Endothelial cell of umbilical vein (primary cell): ENCODE measurements around the gene FBXO3. TPM values are rescaled to one million over a fixed set of nuclear protein-coding genes. Genes with fewer than 3 reads are reported as not detected.
A peak's percentile ranks its signal among the peaks of the same experiment; 100 is the strongest.

Experiments
- BruUV-seq: library from RNA; stranded (reverse); fragments of 400-500 nt; replicated peaks from 2 replicates; lab custom pipeline; 2021; lab: Mats Ljungman, UMichigan
- CTCF ChIA-PET: fragments of 300-600, 350-600 bp; sonication (Branson Sonifier 250); formaldehyde crosslinking; loops from one replicate; lab custom pipeline; 2021; ENCODE audit warnings: antibody characterized with exemption, inconsistent platforms; lab: Charles Lee
- POLR2A ChIA-PET: fragments of 300-600, 350-600 bp; sonication (Branson Sonifier 250); formaldehyde crosslinking; loops from one replicate; lab custom pipeline; 2021; ENCODE audit warnings: antibody characterized with exemption, inconsistent platforms; lab: Charles Lee
- DNase-seq: peaks from one replicate; pipeline ENCODE4 v3.0.0-alpha.2; 2011; ENCODE audit warnings: low read depth, low spot score
- FAIRE-seq: peaks from 2 replicates; lab custom pipeline; 2011; peaks lifted over from hg19 to GRCh38; lab: Jason Lieb, UNC
- H2AFZ ChIP-seq: 2 replicates; pipeline ENCODE4 v1.6.0; 2012; ENCODE audit warnings: low read depth, low read length, control low read depth, inconsistent platforms
- H3K27ac ChIP-seq: 2 replicates; pipeline ENCODE4 v1.5.1; 2011; ENCODE audit warnings: low read depth, mild to moderate bottlenecking, control low read depth, low read length, moderate library complexity; ENCODE audit not compliant: insufficient read depth
- H3K27me3 ChIP-seq, 2 experiments: 2 replicates each; pipeline versions ENCODE4 v1.6.0 to v1.6.1; 2011; ENCODE audit warnings: low read length in 2 of 2, mixed read lengths in 1 of 2; ENCODE audit not compliant: control insufficient read depth in 2 of 2, insufficient read depth in 2 of 2
- H3K36me3 ChIP-seq, 2 experiments: 2 replicates in 1 of 2; 3 replicates in 1 of 2; pipeline ENCODE4 v1.5.1; 2011; ENCODE audit warnings: low read length in 2 of 2, mild to moderate bottlenecking in 1 of 2, moderate library complexity in 1 of 2; ENCODE audit not compliant: control insufficient read depth in 2 of 2, insufficient read depth in 2 of 2; ENCODE audit errors: extremely low read depth in 1 of 2
- H3K4me1 ChIP-seq: 3 replicates; pipeline ENCODE4 v1.5.1; 2011; ENCODE audit warnings: mild to moderate bottlenecking, low read length; ENCODE audit not compliant: control insufficient read depth, insufficient read depth; ENCODE audit errors: extremely low read depth
- H3K4me2 ChIP-seq: 2 replicates; pipeline ENCODE4 v1.6.1; 2011; ENCODE audit warnings: low read length, control low read depth, mixed read lengths; ENCODE audit not compliant: insufficient read depth
- H3K4me3 ChIP-seq, 3 experiments: fragments of 200-600 bp in 1 of 3; sonication (generic), shearing (Covaris generic) in 1 of 3; replicated peaks in 1 of 3; 2 replicates each; pipeline ENCODE4 v1.5.1; 2011 to 2016; ENCODE audit warnings: control low read depth in 3 of 3, low read length in 3 of 3, mild to moderate bottlenecking in 2 of 3, inconsistent platforms in 1 of 3, low read depth in 1 of 3, moderate library complexity in 1 of 3; ENCODE audit not compliant: insufficient read depth in 1 of 3
- H3K79me2 ChIP-seq: 2 replicates; pipeline ENCODE4 v1.6.0; 2012; ENCODE audit warnings: low read length, inconsistent platforms; ENCODE audit not compliant: control insufficient read depth, insufficient read depth
- H3K9ac ChIP-seq: replicated peaks from 2 replicates; pipeline ENCODE3; 2011; ENCODE audit warnings: low read length, control low read depth; ENCODE audit not compliant: insufficient read depth; ENCODE audit errors: extremely low read depth
- H3K9me1 ChIP-seq: replicated peaks from 3 replicates; pipeline ENCODE4 v1.6.0; 2011; ENCODE audit warnings: mild to moderate bottlenecking, low read length; ENCODE audit not compliant: control insufficient read depth, insufficient read depth; ENCODE audit errors: extremely low read depth
- H3K9me3 ChIP-seq: replicated peaks from 2 replicates; pipeline ENCODE4 v1.5.1; 2012; ENCODE audit warnings: low read length, inconsistent platforms; ENCODE audit not compliant: control insufficient read depth, insufficient read depth
- H4K20me1 ChIP-seq: replicated peaks from 2 replicates; pipeline ENCODE3; 2011; ENCODE audit warnings: mild to moderate bottlenecking, low read length; ENCODE audit not compliant: control insufficient read depth, insufficient read depth; ENCODE audit errors: extremely low read depth
- CTCF ChIP-seq, 2 donors: IDR thresholded peaks; 1 replicate in 1 of 2; 2 replicates in 1 of 2; pipeline ENCODE4 v1.5.1; 2011; ENCODE audit warnings: low read length in 2 of 2, mild to moderate bottlenecking in 2 of 2, moderate library complexity in 2 of 2, control low read depth in 1 of 2, inconsistent platforms in 1 of 2, low read depth in 1 of 2; ENCODE audit not compliant: insufficient read depth in 1 of 2; ENCODE audit errors: extremely low read depth in 1 of 2
- EZH2 ChIP-seq: IDR thresholded peaks from 2 replicates; pipeline ENCODE4 v1.6.1; 2012; ENCODE audit warnings: borderline replicate concordance, low read depth, mild to moderate bottlenecking, moderate library complexity, low read length, inconsistent platforms; ENCODE audit not compliant: severe bottlenecking
- FOS ChIP-seq: IDR thresholded peaks from 2 replicates; pipeline ENCODE4 v1.6.1; 2011; ENCODE audit warnings: mild to moderate bottlenecking, low read length, moderate library complexity, borderline replicate concordance; ENCODE audit not compliant: insufficient read depth
- GATA2 ChIP-seq: IDR thresholded peaks from 2 replicates; pipeline ENCODE4 v1.7.0; 2011; ENCODE audit warnings: low read depth, mild to moderate bottlenecking, moderate library complexity, mixed read lengths, low read length; ENCODE audit not compliant: insufficient read length, insufficient read depth
- JUN ChIP-seq: IDR thresholded peaks from 2 replicates; pipeline ENCODE4 v1.6.1; 2011; ENCODE audit warnings: borderline replicate concordance, low read depth; ENCODE audit not compliant: insufficient read length, insufficient read depth
- MAX ChIP-seq: IDR thresholded peaks from 2 replicates; pipeline ENCODE4 v1.6.1; 2011; ENCODE audit not compliant: insufficient read depth, insufficient read length
- MYC ChIP-seq: IDR thresholded peaks from one replicate; pipeline ENCODE4 v1.6.1; 2011; ENCODE audit warnings: mild to moderate bottlenecking, low read depth, low read length
- POLR2A ChIP-seq: IDR thresholded peaks from 2 replicates; pipeline ENCODE4 v1.6.1; 2012; ENCODE audit warnings: low read depth, mild to moderate bottlenecking, control low read depth, low read length
- POLR2AphosphoS5 ChIP-seq: IDR thresholded peaks from 2 replicates; pipeline ENCODE4 v1.6.1; 2012; ENCODE audit warnings: low read depth, mild to moderate bottlenecking, control low read depth, low read length, moderate library complexity; ENCODE audit not compliant: insufficient read depth
- dilution Hi-C: fragments of 300-500 bp; cut with MboI; formaldehyde crosslinking; loops from one replicate; pipeline ENCODE4 v1.15.0; 2019; ENCODE audit warnings: low sequenced_read_pairs; ENCODE audit not compliant: extremely low pct_ligation_motif_present
- intact Hi-C: fragments of 100-400 bp; cut with micrococcal nuclease; formaldehyde crosslinking; loops from one replicate; pipeline ENCODE4 v1.10.0; 2022
- polyA plus RNA-seq, 4 experiments: library from polyadenylated mRNA; depleted of rRNA in 3 of 4; stranded (reverse) in 3 of 4; unstranded in 1 of 4; fragments of >200 nt; gene quantifications; 2 replicates each; pipeline versions ENCODE4 v1.2.1 to v1.2.3, GENCODE V29; 2011 to 2012; ENCODE audit warnings: missing spikeins in 1 of 4
- total RNA-seq: library from RNA; stranded (reverse); gene quantifications from 2 replicates; pipeline ENCODE4 v1.2.3, GENCODE V29; 2021

FBXO3 gene
- total and polyA plus RNA-seq, 2 donors (not counting 3 experiments of a cell fraction or from before 2014, with no cell fraction given): 18.0 to 23.1 TPM

- POLR2A ChIA-PET: interaction anchor here (0.7 to 1.6 kb wide), 7 partner anchors 9 to 33 kb away, joined by 3 to 10 read pairs (median 4); partner anchors contain the start of genes C11orf91 and CD59
- no peaks in the 10 kb centered on the region for H3K9me3 ChIP-seq
- peak overlapping the region; percentile 78 for H3K9ac ChIP-seq
- peak overlapping the region; percentile 74 for H3K4me2 ChIP-seq
- dilution Hi-C loops: no loop called here
- H3K79me2 ChIP-seq: peaks cover 94% of the 10 kb centered on the region
- peaks cover 12 to 15% of the 10 kb centered on the region in 2 experiments for H3K36me3 ChIP-seq
- H3K9me1 ChIP-seq: no peaks in the 10 kb centered on the region
- no peaks in the 10 kb centered on the region for H4K20me1 ChIP-seq
- DNase-seq (peak; percentile 93), FAIRE-seq (peak; percentile 92)
- H3K4me1 ChIP-seq: peaks cover 63% of the 10 kb centered on the region
- intact Hi-C loops: no loop called here
- TF ChIP-seq POLR2A (peak; percentile 43), GATA2 (no peak), MAX (peak; percentile 60)
- peak overlapping the region; percentile 99 for H3K27ac ChIP-seq
- CTCF ChIA-PET: interaction anchor here (0.8 to 6.3 kb wide), 10 partner anchors 9 to 34 kb away, joined by 3 to 52 read pairs (median 4); no protein-coding TSS in a partner anchor
- H3K4me3 ChIP-seq: no peak overlapping the region
- no TSS peak for BruUV-seq
- H3K27me3 ChIP-seq: no peaks in the 10 kb centered on the region
- no peak overlapping the region for H2AFZ ChIP-seq
Measured at GRCh38 chr11:33724644-33725035, 49.7 kb downstream of the FBXO3 start.

GRCh38 chr11:33723238-33723881, 51.0 kb downstream of the FBXO3 start:
- peak; percentile 96 for FAIRE-seq
- intact Hi-C loops: loop anchor here (1.0 kb wide), 3 partner anchors 13 to 33 kb away; partner anchors contain the start of gene CD59
- POLR2A ChIA-PET: interaction anchor here (1.4 kb wide), 1 partner anchor 13 kb away, joined by 3 read pairs; the partner anchor contains the start of gene CD59

More at GRCh38 chr11:33723238-33723881, 51.0 kb downstream of the FBXO3 start:
- H3K27me3 ChIP-seq: no peaks in the 10 kb centered on the region
- H3K4me3 ChIP-seq: no peak overlapping the region
- CTCF ChIA-PET: interaction anchor here (1.4 to 6.3 kb wide), 5 partner anchors 13 to 33 kb away, joined by 4 to 52 read pairs (median 6); partner anchors contain the start of gene CD59
- peaks cover 18 to 24% of the 10 kb centered on the region in 2 experiments for H3K36me3 ChIP-seq
- H3K27ac ChIP-seq: peak overlapping the region; percentile 99
- H3K4me2 ChIP-seq: peak overlapping the region; percentile 60
- H3K9me1 ChIP-seq: no peaks in the 10 kb centered on the region
- peak; percentile 91 for DNase-seq
- H4K20me1 ChIP-seq: no peaks in the 10 kb centered on the region
- H3K9me3 ChIP-seq: no peaks in the 10 kb centered on the region
- no TSS peak for BruUV-seq
- dilution Hi-C loops: no loop called here
- peak overlapping the region; percentile 81 for H3K9ac ChIP-seq
- TF ChIP-seq GATA2: peak; percentile 73
- TF ChIP-seq MAX: no peak
- TF ChIP-seq MYC: no peak
- peak; percentile 96 for TF ChIP-seq JUN
- no peak for TF ChIP-seq EZH2
- no peak for TF ChIP-seq CTCF (IDR thresholded peaks at IDR 0.05; ENCODE audit: extremely low read depth in 1 of 2, insufficient read depth in 1 of 2, low read depth in 1 of 2, low read length in 2 of 2)
- TF ChIP-seq FOS: peak; percentile 90
- TF ChIP-seq POLR2A: peak; percentile 70
- TF ChIP-seq POLR2AphosphoS5: peak; percentile 15
- H3K4me1 ChIP-seq: peaks cover 60% of the 10 kb centered on the region
- H3K79me2 ChIP-seq: peaks cover 95% of the 10 kb centered on the region
- H2AFZ ChIP-seq: no peak overlapping the region
